Astrocyte (in vitro differentiated cells and primary cell): ENCODE results near the gene PREX1. TPM values are rescaled to one million over a fixed set of nuclear protein-coding genes. Genes with fewer than 3 reads are reported as not detected.
"Not testable (repeated sequence)": the region's sequence is repeated elsewhere in the genome, so short reads cannot be mapped to it uniquely, and the experiment has no call there.

Experiments
- DNase-seq: peaks from one replicate; pipeline ENCODE4 v3.0.0-alpha.2; 2010; ENCODE audit warnings: low read depth
- FAIRE-seq: peaks from 2 replicates; lab custom pipeline; 2011; peaks lifted over from hg19 to GRCh38; lab: Jason Lieb, UNC
- H2AFZ ChIP-seq: 2 replicates; pipeline ENCODE4 v1.6.0; 2012; ENCODE audit warnings: low read depth, low read length, inconsistent platforms
- H3K27ac ChIP-seq: 2 replicates; pipeline ENCODE4 v1.5.1; 2011; ENCODE audit warnings: low read depth, low read length, inconsistent platforms
- H3K27me3 ChIP-seq: 2 replicates; pipeline ENCODE4 v1.6.0; 2011; ENCODE audit warnings: low read length, inconsistent platforms; ENCODE audit not compliant: insufficient read depth
- H3K36me3 ChIP-seq: 2 replicates; pipeline ENCODE4 v1.5.1; 2011; ENCODE audit warnings: low read length, inconsistent platforms; ENCODE audit not compliant: insufficient read depth
- H3K4me1 ChIP-seq: 2 replicates; pipeline ENCODE4 v1.5.1; 2011; ENCODE audit warnings: low read length, inconsistent platforms; ENCODE audit not compliant: insufficient read depth
- H3K4me2 ChIP-seq: 2 replicates; pipeline ENCODE4 v1.6.0; 2012; ENCODE audit warnings: low read length, inconsistent platforms
- H3K4me3 ChIP-seq: 2 replicates; pipeline ENCODE4 v1.5.1; 2011; ENCODE audit warnings: low read depth, mild to moderate bottlenecking, low read length, inconsistent platforms; ENCODE audit not compliant: insufficient read depth
- H3K79me2 ChIP-seq: 2 replicates; pipeline ENCODE4 v1.6.0; 2012; ENCODE audit warnings: mild to moderate bottlenecking, low read length, inconsistent platforms; ENCODE audit not compliant: insufficient read depth
- H3K9ac ChIP-seq: 2 replicates; pipeline ENCODE4 v1.6.0; 2012; ENCODE audit warnings: mild to moderate bottlenecking, low read length, inconsistent platforms
- H3K9me3 ChIP-seq: 2 replicates; pipeline ENCODE4 v1.5.1; 2012; ENCODE audit warnings: low read depth, mild to moderate bottlenecking, low read length, inconsistent platforms; ENCODE audit not compliant: insufficient read depth
- H4K20me1 ChIP-seq: 2 replicates; pipeline ENCODE4 v1.6.0; 2012; ENCODE audit warnings: low read length, inconsistent platforms; ENCODE audit not compliant: insufficient read depth
- H3K27ac Mint-ChIP-seq: one replicate; pipeline ENCODE4 v1.8.0; 2021; ENCODE audit warnings: mild to moderate bottlenecking, mixed read lengths; ENCODE audit not compliant: unreplicated experiment
- H3K27me3 Mint-ChIP-seq: one replicate; pipeline ENCODE4 v1.8.0; 2021; ENCODE audit warnings: low read depth, mixed read lengths; ENCODE audit not compliant: unreplicated experiment
- H3K36me3 Mint-ChIP-seq: one replicate; pipeline ENCODE4 v1.8.0; 2021; ENCODE audit warnings: low read depth, mixed read lengths; ENCODE audit not compliant: unreplicated experiment
- H3K4me1 Mint-ChIP-seq: one replicate; pipeline ENCODE4 v1.8.0; 2021; ENCODE audit warnings: low read depth, mixed read lengths; ENCODE audit not compliant: unreplicated experiment
- H3K4me3 Mint-ChIP-seq: one replicate; pipeline ENCODE4 v1.8.0; 2021; ENCODE audit warnings: mild to moderate bottlenecking, moderate library complexity, mixed read lengths; ENCODE audit not compliant: unreplicated experiment
- H3K9me3 Mint-ChIP-seq: one replicate; pipeline ENCODE4 v1.8.0; 2021; ENCODE audit warnings: mild to moderate bottlenecking, mixed read lengths; ENCODE audit not compliant: unreplicated experiment
- EZH2 ChIP-seq: IDR thresholded peaks from 2 replicates; pipeline ENCODE4 v1.6.1; 2012; ENCODE audit warnings: mild to moderate bottlenecking, low read length, inconsistent platforms; ENCODE audit not compliant: insufficient read depth
- total RNA-seq: library from RNA; stranded (reverse); gene quantifications from 2 replicates; pipeline ENCODE4 v1.2.1, GENCODE V29; 2021
- TF ChIP-seq, protein P1 (sequence below): IDR thresholded peaks from 2 replicates; pipeline ENCODE4 v1.5.1; 2011; ENCODE audit warnings: low read depth, mild to moderate bottlenecking, inconsistent platforms, low read length, moderate library complexity; ENCODE audit not compliant: insufficient read depth

PREX1 gene
- total RNA-seq, 1 donor from 2014 or later: 3.5 TPM

DNA sequence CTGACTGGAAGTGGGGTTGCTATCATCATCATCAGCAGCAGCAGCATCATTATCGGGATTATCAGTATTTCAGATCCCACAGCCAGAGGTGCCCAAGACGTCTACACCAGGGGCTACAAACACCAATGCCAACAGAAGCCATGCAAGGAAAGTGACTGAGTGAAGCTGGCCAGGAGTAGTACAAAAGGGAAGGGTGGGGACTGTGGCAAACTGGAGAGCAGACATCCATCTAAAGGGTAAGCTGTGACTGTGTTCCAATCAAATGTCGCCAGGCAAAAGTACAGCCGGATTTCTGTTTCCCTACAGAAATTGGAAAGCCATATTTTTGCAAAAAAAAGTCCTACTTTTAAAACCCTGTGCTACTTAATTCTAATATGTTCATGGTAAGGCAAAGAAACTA, 50.0 kb downstream of the PREX1 start:
- Histone ChIP-seq H3K27me3 (no peaks in the 10 kb centered on the region), H3K4me3 (no peak overlapping the region), H3K9me3 (no peaks in the 10 kb centered on the region), H3K79me2 (peaks cover 15% of the 10 kb centered on the region), H3K4me1 (peaks cover 10% of the 10 kb centered on the region), H3K4me2 (no peak overlapping the region), H4K20me1 (peaks cover 7% of the 10 kb centered on the region), H3K27ac (no peak overlapping the region), H3K36me3 (no peaks in the 10 kb centered on the region), H2AFZ (no peak overlapping the region), H3K9ac (no peak overlapping the region)
- Mint-ChIP-seq H3K27ac (no peak overlapping the region), H3K9me3 (peaks cover 6% of the 10 kb centered on the region), H3K36me3 (peaks cover 6% of the 10 kb centered on the region), H3K4me1 (peaks cover 6% of the 10 kb centered on the region), H3K4me3 (no peak overlapping the region), H3K27me3 (peaks cover 7% of the 10 kb centered on the region)
- TF ChIP-seq EZH2: no peak
- TF ChIP-seq, protein P1, sequence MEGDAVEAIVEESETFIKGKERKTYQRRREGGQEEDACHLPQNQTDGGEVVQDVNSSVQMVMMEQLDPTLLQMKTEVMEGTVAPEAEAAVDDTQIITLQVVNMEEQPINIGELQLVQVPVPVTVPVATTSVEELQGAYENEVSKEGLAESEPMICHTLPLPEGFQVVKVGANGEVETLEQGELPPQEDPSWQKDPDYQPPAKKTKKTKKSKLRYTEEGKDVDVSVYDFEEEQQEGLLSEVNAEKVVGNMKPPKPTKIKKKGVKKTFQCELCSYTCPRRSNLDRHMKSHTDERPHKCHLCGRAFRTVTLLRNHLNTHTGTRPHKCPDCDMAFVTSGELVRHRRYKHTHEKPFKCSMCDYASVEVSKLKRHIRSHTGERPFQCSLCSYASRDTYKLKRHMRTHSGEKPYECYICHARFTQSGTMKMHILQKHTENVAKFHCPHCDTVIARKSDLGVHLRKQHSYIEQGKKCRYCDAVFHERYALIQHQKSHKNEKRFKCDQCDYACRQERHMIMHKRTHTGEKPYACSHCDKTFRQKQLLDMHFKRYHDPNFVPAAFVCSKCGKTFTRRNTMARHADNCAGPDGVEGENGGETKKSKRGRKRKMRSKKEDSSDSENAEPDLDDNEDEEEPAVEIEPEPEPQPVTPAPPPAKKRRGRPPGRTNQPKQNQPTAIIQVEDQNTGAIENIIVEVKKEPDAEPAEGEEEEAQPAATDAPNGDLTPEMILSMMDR: no peak
- DNase-seq: no peak
- FAIRE-seq: no peak

DNA sequence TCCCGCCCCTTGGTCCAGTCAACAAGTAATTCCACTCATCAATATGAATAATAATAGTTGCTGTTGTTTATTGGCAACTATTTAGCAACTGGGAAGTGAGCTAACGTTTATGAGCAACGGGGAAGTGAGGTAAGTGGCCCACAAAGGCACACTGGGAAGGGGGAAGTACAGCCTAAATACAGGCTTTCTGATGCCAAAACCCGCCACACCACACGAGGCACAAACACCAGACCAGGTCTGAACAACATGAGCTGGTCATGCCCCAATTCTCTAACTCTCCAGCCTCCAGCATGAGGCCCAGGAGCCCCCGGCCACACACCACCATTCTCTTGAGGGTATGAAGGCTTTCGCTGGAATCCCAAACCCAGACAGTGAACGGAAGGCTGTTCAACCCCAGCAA, 50.8 kb downstream of the PREX1 start:
- Histone ChIP-seq H3K79me2 (peaks cover 17% of the 10 kb centered on the region), H4K20me1 (peaks cover 7% of the 10 kb centered on the region), H3K4me3 (no peak overlapping the region), H3K36me3 (no peaks in the 10 kb centered on the region), H3K4me2 (peak overlapping the region; percentile 45), H3K27ac (peak overlapping the region; percentile 24), H3K27me3 (no peaks in the 10 kb centered on the region), H3K4me1 (peaks cover 10% of the 10 kb centered on the region), H2AFZ (no peak overlapping the region), H3K9ac (peak overlapping the region; percentile 51), H3K9me3 (no peaks in the 10 kb centered on the region)
- FAIRE-seq (no peak), DNase-seq (no peak)
- Mint-ChIP-seq H3K4me1 (peaks cover 6% of the 10 kb centered on the region), H3K27ac (no peak overlapping the region), H3K9me3 (peaks cover 6% of the 10 kb centered on the region), H3K36me3 (peaks cover 6% of the 10 kb centered on the region), H3K27me3 (peaks cover 7% of the 10 kb centered on the region), H3K4me3 (no peak overlapping the region)
- no peak for TF ChIP-seq EZH2
- TF ChIP-seq, protein P1: no peak

DNA sequence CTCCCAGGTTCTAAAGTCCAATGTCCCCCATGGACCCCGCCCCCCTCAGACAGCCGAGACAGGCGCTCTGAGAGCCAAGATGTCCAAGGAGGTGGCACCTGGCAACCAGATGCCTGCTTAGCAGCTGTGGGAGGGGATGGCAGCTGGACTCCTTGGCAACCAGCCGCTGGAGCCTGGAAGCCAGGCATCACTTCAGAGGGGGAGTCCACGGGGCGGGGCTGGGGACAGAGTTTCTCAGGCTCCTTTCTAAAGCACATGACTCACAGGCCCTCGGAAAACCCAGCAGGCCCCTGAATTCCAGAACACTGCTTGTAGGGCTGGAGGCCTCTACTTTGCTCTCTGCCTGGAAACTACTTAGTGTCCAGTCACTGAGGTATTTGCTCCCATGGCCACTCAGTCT, 51.5 kb downstream of the PREX1 start:
- no peak for FAIRE-seq
- peak overlapping the region; percentile 45 for H3K4me2 ChIP-seq
- H3K9me3 ChIP-seq: no peaks in the 10 kb centered on the region
- peaks cover 6% of the 10 kb centered on the region for H3K36me3 Mint-ChIP-seq
- peaks cover 17% of the 10 kb centered on the region for H3K79me2 ChIP-seq
- H3K9ac ChIP-seq: peak overlapping the region; percentile 51
- H3K9me3 Mint-ChIP-seq: peaks cover 6% of the 10 kb centered on the region
- no peak overlapping the region for H3K4me3 ChIP-seq
- H3K4me1 ChIP-seq: peaks cover 10% of the 10 kb centered on the region
- H3K27ac ChIP-seq: peak overlapping the region; percentile 24
- peak overlapping the region; percentile 80 for H3K27ac Mint-ChIP-seq
- peaks cover 7% of the 10 kb centered on the region for H4K20me1 ChIP-seq
- no peak for TF ChIP-seq EZH2
- TF ChIP-seq, protein P1: no peak
- no peak overlapping the region for H3K4me3 Mint-ChIP-seq
- DNase-seq: peak; percentile 76
- H2AFZ ChIP-seq: no peak overlapping the region
- H3K36me3 ChIP-seq: no peaks in the 10 kb centered on the region
- H3K27me3 Mint-ChIP-seq: peaks cover 7% of the 10 kb centered on the region
- H3K27me3 ChIP-seq: no peaks in the 10 kb centered on the region
- H3K4me1 Mint-ChIP-seq: peaks cover 6% of the 10 kb centered on the region

DNA sequence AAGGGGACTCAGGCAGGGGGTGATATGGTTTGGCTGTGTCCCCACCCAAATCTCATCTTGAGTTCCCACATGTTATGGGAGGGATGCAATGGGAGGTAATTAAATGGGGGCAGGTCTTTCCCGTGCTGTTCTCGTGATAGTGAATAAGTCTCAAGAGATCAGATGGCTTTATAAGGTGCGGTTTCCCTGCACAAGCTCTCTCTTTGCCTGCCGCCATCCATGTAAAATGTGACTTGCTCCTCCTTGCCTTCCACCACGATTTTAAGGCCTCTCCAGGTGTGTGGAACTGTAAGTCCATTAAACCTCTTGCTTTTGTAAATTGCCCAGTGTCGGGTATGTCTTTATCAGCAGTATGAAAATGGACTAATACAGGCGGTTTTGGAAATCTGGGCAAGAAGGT, 52.3 kb downstream of the PREX1 start:
- H3K4me3 Mint-ChIP-seq, H3K9me3 Mint-ChIP-seq: not testable (repeated sequence)
- peaks cover 14% of the 10 kb centered on the region for H3K79me2 ChIP-seq

More for the DNA sequence above, 52.3 kb downstream of the PREX1 start:
- not testable (repeated sequence) for H3K9me3 ChIP-seq, H3K36me3 ChIP-seq, H3K4me1 ChIP-seq, H3K27me3 Mint-ChIP-seq, H3K4me2 ChIP-seq, H3K27ac ChIP-seq, H2AFZ ChIP-seq, H3K27me3 ChIP-seq, DNase-seq, H3K4me1 Mint-ChIP-seq, H3K4me3 ChIP-seq, H3K9ac ChIP-seq, H3K36me3 Mint-ChIP-seq, H3K27ac Mint-ChIP-seq, FAIRE-seq, H4K20me1 ChIP-seq
